Right lobe of liver (tissue), 6 donors: ENCODE measurements around the gene IL22RA1. TPM values are rescaled to one million over a fixed set of nuclear protein-coding genes. Genes with fewer than 3 reads are reported as not detected.

ENCODE experiments used
- ATAC-seq, 4 donors: fragments of 200-7000 bp; cut with Tn5 transposase; one replicate each; pipeline ENCODE4 v1.9.1; 2020; ENCODE audit warnings: mild to moderate bottlenecking in 4 of 4, moderate library complexity in 4 of 4
- DNase-seq, 3 donors: peaks; one replicate each; pipeline ENCODE4 v3.0.0-alpha.2; 2020
- H3K27ac ChIP-seq, 3 donors: fragments of 200-600 bp; one replicate each; pipeline ENCODE4 v1.8.0; 2022
- H3K27me3 ChIP-seq, 2 donors: fragments of 200-600 bp; one replicate each; pipeline ENCODE4 v1.8.0; 2022
- H3K36me3 ChIP-seq, 4 donors: fragments of 200-600 bp; sonication (generic) in 1 of 4; one replicate each; pipeline versions ENCODE4 v1.5.1 to v1.8.0; 2017 to 2022; ENCODE audit warnings: control low read depth in 1 of 4
- H3K4me1 ChIP-seq, 4 donors: fragments of 200-600 bp; sonication (generic) in 1 of 4; one replicate each; pipeline versions ENCODE4 v1.5.1 to v1.8.0; 2017 to 2022; ENCODE audit warnings: control low read depth in 1 of 4
- H3K4me3 ChIP-seq, 3 donors: fragments of 200-600 bp; one replicate each; pipeline ENCODE4 v1.8.0; 2022
- H3K9me3 ChIP-seq, 4 donors: fragments of 200-600 bp; sonication (generic) in 1 of 4; one replicate each; pipeline versions ENCODE4 v1.5.1 to v1.8.0; 2017 to 2022; ENCODE audit warnings: control low read depth in 1 of 4
- CTCF ChIP-seq, 4 donors: fragments of 200-600 bp in 3 of 4; fragments of 450-650 bp in 1 of 4; IDR thresholded peaks; one replicate each; pipeline versions ENCODE4 v1.5.1 to v1.8.0; 2016 to 2022; ENCODE audit warnings: antibody characterized with exemption in 4 of 4, mild to moderate bottlenecking in 2 of 4
- POLR2A ChIP-seq: fragments of 450-650 bp; IDR thresholded peaks from one replicate; pipeline ENCODE4 v1.6.1; 2017; ENCODE audit warnings: antibody characterized with exemption, mild to moderate bottlenecking
- WGBS: methylation state at CpG from one replicate; pipeline ENCODE4 v1.1.6; 2018; ENCODE audit warnings: low coverage, low lambda C conversion rate; ENCODE audit not compliant: insufficient coverage; ENCODE audit errors: missing lambda C conversion rate; 5-methylcytosine and 5-hydroxymethylcytosine counted together
- intact Hi-C, 2 donors: fragments of 100-400 bp; cut with DNase I; formaldehyde crosslinking; loops; one replicate each; pipeline versions ENCODE4 v1.11.2 to v1.14.1; 2022
- total RNA-seq, 6 experiments: library from RNA; depleted of rRNA in 2 of 6; stranded (reverse); fragments of >200 nt in 2 of 6; fragmentation: NEBNext Ultra II Directional in 3 of 6; extraction: Animal tissue kit (Norgen Biotek cat#: 25700) in 3 of 6; gene quantifications; one replicate each; pipeline versions ENCODE4 v1.1.0 to v1.2.4, GENCODE V29; 2016 to 2023
- donor health status: DM: no; HTN: yes; CAD: no.
- donor health status: DM: no; HTN: no; CAD: no.
- donor health status: DM: no; HTN: no; CAD: no.
- donor health status: DM: no; HTN: yes; CAD: no.
- donor health status: DM: no; HTN: yes; CAD: no.

IL22RA1 gene
- total RNA-seq, 6 experiments from 2014 or later = 1.8 to 4.5 (median 2.8) TPM

- H3K4me1 ChIP-seq = no peaks in the 10 kb centered on the region
- no peaks in the 10 kb centered on the region for H3K9me3 ChIP-seq
- ATAC-seq = no peak
- 24% methylated on average over 2 of the region's 5 CpGs for WGBS
- H3K4me3 ChIP-seq = no peak overlapping the region
- no peaks in the 10 kb centered on the region for H3K27me3 ChIP-seq
- TF ChIP-seq POLR2A = no peak
- TF ChIP-seq CTCF (IDR thresholded peaks at IDR 0.05) = no peak
- H3K27ac ChIP-seq = no peak overlapping the region
- intact Hi-C loops = loop anchor here in 1 of 2 donors (10.0 kb wide), 1 partner anchor 321 kb away; no protein-coding TSS in a partner anchor
- no peaks in the 10 kb centered on the region for H3K36me3 ChIP-seq
- DNase-seq = no peak
Measured at GRCh38 chr1:24074196-24074595, 68.7 kb downstream of the IL22RA1 start.

- H3K27ac ChIP-seq = no peak overlapping the region
- no CpG with 5 or more reads among the region's 7 CpGs for WGBS
Measured at GRCh38 chr1:24071941-24072340, 71.0 kb downstream of the IL22RA1 start.

DNA sequence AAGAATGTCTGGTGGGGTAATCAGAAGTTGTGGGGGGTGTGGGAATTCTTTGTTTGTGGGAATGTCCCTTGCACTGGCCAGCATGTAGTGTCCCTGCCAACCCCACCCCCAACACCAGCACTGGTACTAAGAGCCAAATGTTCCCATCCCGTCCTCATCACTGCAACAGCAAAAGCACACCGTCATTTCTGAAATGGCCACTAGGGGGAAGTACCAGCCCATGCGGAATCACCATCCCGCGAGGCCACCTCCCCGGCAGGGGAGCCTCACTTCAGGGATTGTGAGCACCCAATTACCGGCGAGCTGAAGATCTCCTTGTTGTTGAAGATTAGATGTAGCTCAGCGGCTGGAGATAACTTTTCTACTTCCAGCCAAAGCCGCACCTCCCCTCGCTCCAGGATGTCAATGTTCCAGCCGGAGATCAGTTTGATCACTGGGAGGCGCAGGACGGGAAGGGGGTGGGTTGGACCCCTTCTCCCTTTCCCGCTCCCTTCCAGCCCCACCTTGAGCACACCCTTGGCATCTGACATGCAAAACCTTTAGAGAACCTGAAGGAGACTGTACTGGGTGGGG lies 72.0 kb downstream of the IL22RA1 start:
- intact Hi-C loops = loop anchor here in 1 of 2 donors (10.0 kb wide), 1 partner anchor 324 kb away; no protein-coding TSS in a partner anchor

More at GRCh38 chr1:24071941-24072340, 71.0 kb downstream of the IL22RA1 start:
- no peaks in the 10 kb centered on the region for H3K9me3 ChIP-seq
- TF ChIP-seq CTCF (IDR thresholded peaks at IDR 0.05) (no peak), POLR2A (no peak)
- no peaks in the 10 kb centered on the region for H3K4me1 ChIP-seq
- intact Hi-C loops = loop anchor here in 1 of 2 donors (10.0 kb wide), 1 partner anchor 323 kb away; no protein-coding TSS in a partner anchor
- DNase-seq (no peak), ATAC-seq (no peak)
- H3K27me3 ChIP-seq = no peaks in the 10 kb centered on the region
- H3K4me3 ChIP-seq = no peak overlapping the region
- no peaks in the 10 kb centered on the region for H3K36me3 ChIP-seq

GRCh38 chr1:24069817-24070216 lies 73.1 kb downstream of the IL22RA1 start:
- ATAC-seq (no peak), DNase-seq (no peak)
- TF ChIP-seq POLR2A (no peak), CTCF (IDR thresholded peaks at IDR 0.05) (no peak)
- H3K9me3 ChIP-seq = no peaks in the 10 kb centered on the region
- H3K36me3 ChIP-seq = no peaks in the 10 kb centered on the region
- H3K4me3 ChIP-seq = no peak overlapping the region
- no peaks in the 10 kb centered on the region for H3K27me3 ChIP-seq
- intact Hi-C loops = loop anchor here in 1 of 2 donors (10.0 kb wide), 1 partner anchor 325 kb away; no protein-coding TSS in a partner anchor
- no peak overlapping the region for H3K27ac ChIP-seq
- 65% methylated on average over 7 of the region's 7 CpGs for WGBS
- H3K4me1 ChIP-seq = no peaks in the 10 kb centered on the region

More for the DNA sequence above, 72.0 kb downstream of the IL22RA1 start:
- Histone ChIP-seq H3K4me3 (no peak overlapping the region), H3K27ac (no peak overlapping the region), H3K4me1 (no peaks in the 10 kb centered on the region), H3K27me3 (no peaks in the 10 kb centered on the region), H3K36me3 (no peaks in the 10 kb centered on the region), H3K9me3 (no peaks in the 10 kb centered on the region)
- TF ChIP-seq CTCF (IDR thresholded peaks at IDR 0.05) (peak; percentile 82 to 89 (median 86)), POLR2A (no peak)
- 20% methylated on average over 5 of the region's 15 CpGs for WGBS
- ATAC-seq = peak; percentile 96 to 99 (median 98)
- DNase-seq = peak; percentile 62 to 80 (median 68)

Other genes starting within 250 kb of the IL22RA1 start
- under 1 TPM in 4 of 6 experiments, not detected in 2; 0.04 to 0.07 (median 0.06) TPM for gene CNR2, start 229.8 kb downstream of the IL22RA1 start, total RNA-seq
- 10 to 100 TPM; 24.3 to 41.2 (median 33.4) TPM for gene PNRC2, start 183.3 kb downstream of the IL22RA1 start, total RNA-seq
- 10 to 100 TPM; 30.6 to 51.5 (median 43.1) TPM for gene SRSF10, start 162.8 kb downstream of the IL22RA1 start, total RNA-seq
- under 1 TPM; 0.04 to 0.37 (median 0.13) TPM for gene MYOM3, start 31.0 kb downstream of the IL22RA1 start, total RNA-seq
- gene IFNLR1, start 44.1 kb upstream of the IL22RA1 start, total RNA-seq = 1 to 10 TPM; 3.4 to 8.3 (median 4.0) TPM
- gene GRHL3, start 176.2 kb upstream of the IL22RA1 start, total RNA-seq = under 1 TPM in 5 of 6 experiments, not detected in 1; 0.20 to 1.00 (median 0.26) TPM